HEK293T (cell line): Measurements from ENCODE around the gene AGPAT4.

Source experiments
- CTCF ChIA-PET: fragments of 350-600 bp; formaldehyde crosslinking; extraction: SDS; loops from one replicate; lab custom pipeline; 2021; ENCODE audit warnings: antibody characterized with exemption, inconsistent platforms; lab: Yijun Ruan, JAX
- POLR2A ChIA-PET: fragments of 350-600 bp; formaldehyde crosslinking; extraction: SDS; loops from one replicate; lab custom pipeline; 2020; ENCODE audit warnings: antibody characterized with exemption, inconsistent platforms; lab: Yijun Ruan, JAX
- DNase-seq: peaks from one replicate; pipeline ENCODE4 v3.0.0; 2012; ENCODE audit warnings: mixed read lengths; ENCODE audit errors: extremely low spot score
- ARNT ChIP-seq: fragments of 450-650 bp; IDR thresholded peaks from 2 replicates; pipeline ENCODE4 v1.6.1; 2017; ENCODE audit warnings: mild to moderate bottlenecking
- BHLHE40 ChIP-seq: fragments of 450-650 bp; IDR thresholded peaks from 2 replicates; pipeline ENCODE4 v1.6.1; 2016; ENCODE audit warnings: mild to moderate bottlenecking, moderate library complexity, borderline replicate concordance
- CTBP1 ChIP-seq: fragments of 450-650 bp; IDR thresholded peaks from 2 replicates; pipeline ENCODE4 v1.6.1; 2016; ENCODE audit warnings: borderline replicate concordance
- ELF4 ChIP-seq: fragments of 450-650 bp; IDR thresholded peaks from 2 replicates; pipeline ENCODE4 v1.6.1; 2017; ENCODE audit warnings: antibody characterized with exemption
- FOXA1 ChIP-seq: fragments of 450-650 bp; IDR thresholded peaks from 2 replicates; pipeline ENCODE4 v1.6.1; 2016; ENCODE audit warnings: mild to moderate bottlenecking
- FOXK2 ChIP-seq: fragments of 450-650 bp; IDR thresholded peaks from 2 replicates; pipeline ENCODE4 v1.6.1; 2016; ENCODE audit warnings: mild to moderate bottlenecking
- FOXM1 ChIP-seq: fragments of 450-650 bp; IDR thresholded peaks from 2 replicates; pipeline ENCODE4 v1.6.1; 2017; ENCODE audit warnings: mild to moderate bottlenecking, borderline replicate concordance
- HDGF ChIP-seq: fragments of 450-650 bp; IDR thresholded peaks from 2 replicates; pipeline ENCODE4 v1.6.1; 2017; ENCODE audit warnings: antibody characterized with exemption, borderline replicate concordance
- L3MBTL2 ChIP-seq: fragments of 450-650 bp; conservative IDR thresholded peaks from 2 replicates; pipeline ENCODE4 v1.6.1; 2016; ENCODE audit warnings: mild to moderate bottlenecking
- LEF1 ChIP-seq: fragments of 450-650 bp; IDR thresholded peaks from 2 replicates; pipeline ENCODE4 v1.6.1; 2017; ENCODE audit warnings: mild to moderate bottlenecking, borderline replicate concordance
- NFRKB ChIP-seq: fragments of 450-650 bp; IDR thresholded peaks from 2 replicates; pipeline ENCODE4 v1.6.1; 2016; ENCODE audit warnings: mild to moderate bottlenecking, moderate library complexity
- PKNOX1 ChIP-seq: fragments of 450-650 bp; IDR thresholded peaks from 2 replicates; pipeline ENCODE4 v1.6.1; 2016
- SP1 ChIP-seq: fragments of 450-650 bp; IDR thresholded peaks from 2 replicates; pipeline ENCODE4 v1.6.1; 2017
- SUZ12 ChIP-seq: fragments of 450-650 bp; IDR thresholded peaks from 2 replicates; pipeline ENCODE4 v1.6.1; 2016; ENCODE audit warnings: mild to moderate bottlenecking
- TARDBP ChIP-seq: fragments of 450-650 bp; IDR thresholded peaks from 2 replicates; pipeline ENCODE4 v1.6.1; 2016
- ZNF384 ChIP-seq: fragments of 450-650 bp; IDR thresholded peaks from 2 replicates; pipeline ENCODE4 v1.6.1; 2016

AGPAT4 gene

GRCh38 chr6:161204866-161205557 lies 68.8 kb downstream of the AGPAT4 start:
- DNase-seq: no peak
- TF ChIP-seq FOXA1 (no peak), HDGF (no peak)
- ChIA-PET POLR2A (no interaction called here), CTCF (no interaction called here)

DNA sequence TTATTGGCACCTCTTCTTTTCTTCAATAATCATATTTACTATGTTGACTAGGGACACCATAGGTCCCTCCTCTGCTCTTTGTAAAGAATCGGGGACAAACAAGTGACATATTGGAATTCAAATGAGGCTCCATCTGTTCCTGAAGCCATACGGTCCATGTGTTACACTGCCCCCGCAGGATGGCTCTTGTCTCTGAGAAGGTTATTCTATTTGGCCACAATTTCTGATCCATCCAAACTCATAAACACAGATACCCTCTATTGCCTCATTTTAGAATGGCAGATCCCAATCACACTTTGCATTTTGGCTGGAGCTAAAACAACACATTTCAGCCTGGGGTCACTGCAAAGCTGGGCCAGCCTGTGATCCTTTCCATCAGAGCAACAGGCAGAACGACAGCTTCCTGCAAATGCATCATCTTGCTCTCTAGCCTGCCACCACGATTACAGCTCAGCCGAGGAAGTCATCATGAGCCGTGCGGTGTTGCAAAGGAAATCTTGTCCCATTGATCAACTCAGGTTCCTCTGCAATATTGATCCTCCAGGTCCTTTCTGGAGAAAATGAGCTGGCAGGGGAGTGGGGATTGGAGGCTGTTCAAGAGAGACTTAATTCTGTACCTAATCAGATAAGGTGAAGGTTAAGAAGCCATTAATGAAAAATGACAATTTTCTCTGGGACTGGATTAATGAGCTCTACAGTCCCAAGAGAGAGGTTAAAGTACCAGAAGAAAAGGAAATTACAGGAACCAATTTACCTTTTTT lies 73.1 kb downstream of the AGPAT4 start:
- CTCF ChIA-PET: no interaction called here
- DNase-seq: no peak
- POLR2A ChIA-PET: no interaction called here
- no peak for TF ChIP-seq FOXM1
- no peak for TF ChIP-seq LEF1
- no peak for TF ChIP-seq SP1
- TF ChIP-seq PKNOX1: no peak
- TF ChIP-seq TARDBP: no peak
- TF ChIP-seq FOXK2: no peak
- TF ChIP-seq NFRKB: no peak
- TF ChIP-seq HDGF: no peak
- TF ChIP-seq SUZ12: no peak
- TF ChIP-seq CTBP1: no peak
- no peak for TF ChIP-seq FOXA1
- TF ChIP-seq ELF4: no peak
- TF ChIP-seq L3MBTL2: no peak
- no peak for TF ChIP-seq ARNT
- TF ChIP-seq ZNF384: no peak
- TF ChIP-seq BHLHE40: no peak

GRCh38 chr6:161199850-161200249 lies 74.0 kb downstream of the AGPAT4 start:
- CTCF ChIA-PET: no interaction called here
- no peak for DNase-seq
- TF ChIP-seq ZNF384 (no peak), PKNOX1 (no peak), ELF4 (no peak)
- POLR2A ChIA-PET: no interaction called here

DNA sequence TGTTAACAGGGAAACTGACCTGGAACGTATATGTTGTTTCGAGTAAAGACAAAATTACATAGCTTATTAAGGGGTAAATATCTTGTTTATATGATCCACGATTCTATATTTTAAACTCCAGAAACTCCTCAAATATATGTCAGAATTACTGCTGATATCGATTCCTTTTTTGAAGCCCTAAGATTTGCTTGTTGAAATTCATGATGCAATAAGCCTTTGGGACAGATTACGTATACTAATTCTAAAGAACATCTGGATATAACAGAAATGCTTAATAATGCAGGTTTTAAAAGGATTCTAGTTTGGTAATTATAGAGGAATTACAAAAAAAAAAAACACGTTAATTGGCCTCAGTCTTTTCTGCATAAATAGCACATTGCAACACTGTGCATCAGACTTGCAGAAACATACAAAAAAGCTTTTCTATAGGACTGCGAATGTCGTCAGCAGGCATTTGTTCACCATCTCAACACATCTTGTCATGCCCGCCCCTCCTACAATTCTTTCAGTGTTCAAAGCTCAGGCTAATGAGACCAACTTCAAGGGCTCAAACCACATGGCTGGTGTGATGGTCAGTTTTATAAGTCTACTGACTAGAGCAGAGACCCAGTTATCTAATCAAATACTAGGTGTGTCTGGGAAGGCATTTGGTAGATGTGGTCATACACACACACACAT lies 74.9 kb downstream of the AGPAT4 start:
- CTCF ChIA-PET: no interaction called here
- TF ChIP-seq ARNT (no peak), SUZ12 (no peak), L3MBTL2 (no peak), TARDBP (no peak), FOXK2 (no peak), PKNOX1 (no peak), NFRKB (no peak), CTBP1 (no peak), ZNF384 (no peak), SP1 (no peak), FOXM1 (no peak), BHLHE40 (no peak), LEF1 (no peak), FOXA1 (no peak), ELF4 (no peak), HDGF (no peak)
- POLR2A ChIA-PET: no interaction called here
- DNase-seq: no peak

- no peak for TF ChIP-seq SP1
- DNase-seq: no peak
- ChIA-PET CTCF (no interaction called here), POLR2A (no interaction called here)
Observed at GRCh38 chr6:161198176-161198575, 75.7 kb downstream of the AGPAT4 start.

GRCh38 chr6:161195386-161195785 lies 78.5 kb downstream of the AGPAT4 start:
- ChIA-PET CTCF (no interaction called here), POLR2A (no interaction called here)
- no peak for DNase-seq
- TF ChIP-seq L3MBTL2 (no peak), CTBP1 (no peak), HDGF (no peak), LEF1 (no peak), ELF4 (no peak), FOXK2 (no peak), FOXM1 (no peak), SUZ12 (no peak), TARDBP (no peak), SP1 (no peak), NFRKB (no peak), ZNF384 (no peak), PKNOX1 (no peak), FOXA1 (no peak)
